Astrocyte (in vitro differentiated cells and primary cell): ENCODE measurements around the gene CALML5.

Source experiments
- CTCF ChIP-seq: IDR thresholded peaks from 2 replicates; pipeline ENCODE4 v1.5.1; 2011; ENCODE audit warnings: low read depth, mild to moderate bottlenecking, inconsistent platforms, low read length, moderate library complexity; ENCODE audit not compliant: insufficient read depth
- EZH2 ChIP-seq: IDR thresholded peaks from 2 replicates; pipeline ENCODE4 v1.6.1; 2012; ENCODE audit warnings: mild to moderate bottlenecking, low read length, inconsistent platforms; ENCODE audit not compliant: insufficient read depth

- TF ChIP-seq CTCF (no peak), EZH2 (no peak)
Measured at GRCh38 chr10:5497289-5497688, 2.1 kb downstream of the CALML5 start.
